NCI-H2107 treated with DMSO at 0.1 percent for 48 hours (cell line): ENCODE results near the gene NEURL3.
"Not testable (repeated sequence)": the region's sequence is repeated elsewhere in the genome, so short reads cannot be mapped to it uniquely, and the experiment has no call there.

Experiments
- DNase-seq: peaks from one replicate; lab custom pipeline; 2025; ENCODE audit not compliant: unreplicated experiment; lab: John Stamatoyannopoulos, UW

Gene NEURL3

DNA sequence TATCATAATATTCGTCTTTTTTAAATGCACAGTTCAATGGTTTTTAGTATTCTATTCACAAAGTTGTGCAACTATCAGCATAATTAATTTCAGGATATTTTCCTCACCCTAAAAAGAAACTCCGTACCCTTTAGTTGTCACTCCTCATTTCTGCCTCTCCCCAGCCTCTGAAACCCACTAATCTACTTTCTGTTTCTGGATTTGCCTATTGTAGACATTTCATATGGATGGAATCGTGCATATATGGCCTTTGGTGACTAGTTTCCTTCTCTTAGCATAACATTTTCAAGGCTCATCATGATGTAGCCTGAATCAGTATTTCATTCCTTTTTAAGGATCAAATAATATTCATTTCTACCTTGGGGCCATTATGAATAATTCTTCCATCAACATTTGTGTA is 18.5 kb downstream of the NEURL3 start:
- no peak for DNase-seq

DNA sequence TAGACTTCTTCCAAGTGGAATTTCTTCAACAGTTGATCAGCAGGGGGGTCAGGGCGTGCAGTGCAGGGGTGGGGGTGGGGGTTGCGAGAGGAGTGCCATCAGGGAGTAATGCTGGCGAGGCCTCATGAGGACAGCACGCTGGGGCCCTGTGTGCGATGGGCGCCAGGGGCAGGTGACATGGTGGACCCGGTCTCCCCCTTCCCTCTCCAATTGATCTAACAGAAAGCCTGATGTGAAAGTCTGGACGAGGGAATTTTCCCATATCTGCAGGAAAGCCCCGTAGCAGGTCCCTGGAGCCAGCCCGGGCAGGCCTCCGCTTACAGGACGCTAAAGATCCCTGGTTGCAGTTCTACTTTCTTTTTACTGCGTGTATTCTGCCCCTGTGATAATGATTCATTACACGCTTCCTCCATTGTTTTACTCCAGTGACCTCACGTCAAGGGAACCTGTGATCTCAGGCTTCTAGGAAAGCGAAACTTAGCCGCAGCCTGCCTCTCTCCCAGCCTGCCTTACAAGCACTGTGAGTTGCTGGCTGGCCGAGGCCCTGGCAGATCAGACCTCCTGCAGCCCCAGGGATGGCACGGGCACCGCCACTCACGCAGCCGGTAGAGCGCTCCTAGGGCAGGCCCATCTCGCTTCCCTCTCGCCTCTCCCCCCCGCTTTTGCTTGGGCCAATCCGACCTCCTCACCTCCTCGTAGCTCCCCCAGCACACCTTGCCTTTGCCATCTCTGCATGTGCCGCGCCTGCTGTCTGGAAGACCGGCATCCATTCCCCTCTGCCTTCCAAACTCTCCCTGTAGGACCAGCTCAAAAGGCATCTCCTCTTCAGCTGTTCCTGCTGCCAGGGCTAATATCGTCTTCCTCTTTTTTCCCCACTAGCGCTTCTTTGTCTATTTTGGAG is 19.2 kb downstream of the NEURL3 start:
- peak; percentile 51 for DNase-seq

DNA sequence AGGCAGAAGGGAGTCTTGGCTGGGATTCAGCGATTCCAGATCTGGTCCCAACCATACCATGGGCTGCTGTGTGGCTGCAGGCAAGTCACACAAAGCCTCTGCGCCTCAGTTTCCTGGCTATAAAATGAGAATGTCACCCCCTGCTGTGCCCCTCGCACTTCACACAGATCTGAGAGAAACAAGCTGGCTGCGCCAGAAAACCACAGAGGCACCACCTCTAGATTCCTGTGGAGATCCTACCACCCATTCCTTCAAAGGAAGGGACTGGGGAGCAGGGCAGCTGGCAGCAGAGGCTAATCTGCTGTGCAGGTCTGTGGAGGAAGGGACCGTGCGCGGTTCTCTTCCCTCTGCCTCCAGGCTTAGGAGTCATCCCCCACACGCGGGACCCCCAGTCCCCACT is 19.8 kb downstream of the NEURL3 start:
- DNase-seq, result no peak

DNA sequence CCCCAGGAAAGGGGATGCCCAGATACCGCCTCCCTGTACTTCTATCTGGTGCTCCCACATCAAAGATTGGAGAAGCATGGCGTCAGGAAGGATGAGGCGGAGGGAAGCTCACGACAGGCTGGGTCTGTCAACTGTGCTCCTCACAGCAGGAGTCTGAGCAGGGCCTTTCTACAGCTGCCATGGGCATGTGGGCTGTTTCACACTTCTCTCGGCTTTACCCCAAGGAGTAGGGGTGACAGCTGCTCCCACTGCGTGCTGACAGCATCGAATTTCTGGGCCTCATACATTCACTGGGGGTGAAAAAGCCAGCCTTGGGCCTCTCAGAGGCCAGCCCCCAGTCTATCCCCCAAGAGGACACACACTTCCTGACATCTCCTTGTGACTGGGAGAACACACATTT is 21.1 kb downstream of the NEURL3 start:
- DNase-seq, result no peak

DNA sequence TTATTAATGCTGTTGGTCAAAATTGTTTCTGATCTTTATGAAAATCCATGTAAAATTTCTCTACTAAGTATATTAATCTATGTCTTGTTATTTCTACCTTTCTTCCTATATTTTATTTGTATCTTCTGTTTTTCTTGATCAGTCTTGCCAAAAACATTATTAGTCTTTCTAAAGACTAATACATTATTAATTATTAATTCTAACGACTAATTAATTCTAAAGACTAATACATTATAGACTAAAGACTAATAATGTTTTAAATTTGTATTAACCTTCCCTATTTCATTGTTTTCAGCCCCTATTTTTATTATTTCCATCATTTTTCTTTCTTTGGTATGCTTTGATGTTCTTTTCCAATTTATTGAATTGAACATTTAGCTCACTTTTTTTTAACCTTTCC is 27.7 kb downstream of the NEURL3 start:
- DNase-seq, result no peak

DNA sequence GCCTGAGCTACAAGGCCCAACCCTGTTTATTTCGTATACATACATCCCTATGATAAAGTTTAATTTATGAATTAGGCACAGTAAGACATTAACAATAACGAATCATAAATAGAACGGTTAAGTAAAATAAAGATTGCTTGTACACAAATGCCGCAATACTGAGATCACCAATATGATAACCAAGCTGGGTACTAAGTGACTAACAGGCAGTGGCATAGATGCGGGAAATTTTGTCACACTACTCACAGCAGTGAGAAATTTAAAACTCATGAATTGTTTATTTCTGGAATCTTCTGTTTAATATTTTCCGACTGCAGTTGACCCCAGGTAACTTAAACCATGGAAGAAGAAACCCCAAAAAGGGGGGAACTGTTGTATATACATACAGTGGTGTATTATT is 33.4 kb downstream of the NEURL3 start:
- no peak for DNase-seq

DNA sequence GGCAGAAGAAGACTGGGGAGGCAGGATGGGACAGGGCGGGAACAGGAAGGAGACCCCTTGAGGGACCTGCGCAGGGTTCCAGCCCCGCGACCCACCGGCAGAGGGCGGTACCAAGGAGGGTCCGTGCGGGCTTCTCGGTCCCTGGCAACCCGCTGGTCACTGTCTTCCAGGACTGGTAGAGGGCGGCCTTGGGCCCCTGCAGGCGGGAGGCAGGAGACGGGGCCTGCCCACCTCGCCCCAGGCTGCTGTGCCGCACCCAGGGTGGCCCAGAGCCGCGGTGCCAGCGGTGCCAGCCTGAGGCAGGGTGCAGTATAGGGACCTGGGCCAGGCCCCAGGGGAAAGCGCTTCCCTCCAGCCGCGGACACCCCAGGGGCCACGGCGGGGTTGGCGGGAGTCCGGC is 34.5 kb downstream of the NEURL3 start:
- no peak for DNase-seq

DNA sequence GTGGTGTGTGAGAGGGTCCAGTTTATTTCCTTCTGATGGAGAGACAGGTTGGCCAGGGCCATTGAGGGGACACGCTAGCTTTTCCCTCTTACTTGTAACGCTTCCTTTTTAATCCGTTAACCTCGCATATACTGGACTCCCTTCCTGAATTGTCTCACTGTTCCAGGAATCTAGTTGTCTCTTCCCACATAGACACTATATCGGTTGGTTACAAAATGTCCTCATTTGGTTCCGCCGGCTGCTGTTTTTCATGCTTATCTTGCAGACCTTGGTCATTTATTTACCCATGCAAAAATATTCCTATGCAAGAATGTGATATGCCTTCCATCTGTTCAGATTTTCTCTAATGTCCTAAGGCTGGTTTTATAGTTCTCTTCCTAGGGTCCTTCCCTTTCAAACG is 35.0 kb downstream of the NEURL3 start:
- no peak for DNase-seq

DNA sequence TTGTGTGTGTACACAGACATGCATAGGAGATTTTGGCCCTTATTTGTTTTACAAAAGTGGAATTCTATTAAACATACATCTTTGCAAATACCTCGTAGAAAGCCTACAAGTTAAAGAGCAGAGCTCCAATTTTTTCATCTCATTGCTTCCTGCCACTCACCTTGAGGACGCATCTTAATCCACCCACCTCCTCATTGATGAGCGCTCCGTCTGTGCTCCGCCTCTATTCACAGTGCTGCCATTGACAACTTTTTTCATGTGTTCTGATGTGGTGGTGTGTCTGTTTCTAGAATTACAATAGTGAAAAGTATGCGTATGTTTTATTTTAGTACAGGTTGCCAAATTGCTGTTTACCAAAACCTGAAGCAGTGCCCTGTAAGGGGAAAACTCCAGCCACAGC is 36.3 kb downstream of the NEURL3 start:
- DNase-seq, result no peak

DNA sequence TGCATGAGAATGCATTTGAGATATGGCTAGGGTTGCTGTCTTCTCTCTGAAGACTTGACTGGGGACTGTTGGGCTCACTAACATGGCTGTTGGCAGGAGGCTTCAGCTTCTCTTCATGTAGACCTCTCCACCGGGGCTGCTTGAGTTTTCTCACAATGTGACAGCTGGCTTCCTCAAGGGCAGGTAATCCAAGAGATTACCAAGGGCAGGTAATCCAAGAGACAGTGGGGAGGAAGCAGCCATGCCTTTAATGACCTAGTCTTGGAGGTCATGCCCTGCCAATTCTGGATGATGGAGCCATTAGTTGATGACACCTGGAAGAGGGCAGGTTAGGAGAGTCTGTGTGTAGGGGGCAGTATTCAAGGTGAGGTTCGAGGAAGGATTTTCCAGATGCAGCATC is 40.5 kb downstream of the NEURL3 start:
- DNase-seq, result no peak

DNA sequence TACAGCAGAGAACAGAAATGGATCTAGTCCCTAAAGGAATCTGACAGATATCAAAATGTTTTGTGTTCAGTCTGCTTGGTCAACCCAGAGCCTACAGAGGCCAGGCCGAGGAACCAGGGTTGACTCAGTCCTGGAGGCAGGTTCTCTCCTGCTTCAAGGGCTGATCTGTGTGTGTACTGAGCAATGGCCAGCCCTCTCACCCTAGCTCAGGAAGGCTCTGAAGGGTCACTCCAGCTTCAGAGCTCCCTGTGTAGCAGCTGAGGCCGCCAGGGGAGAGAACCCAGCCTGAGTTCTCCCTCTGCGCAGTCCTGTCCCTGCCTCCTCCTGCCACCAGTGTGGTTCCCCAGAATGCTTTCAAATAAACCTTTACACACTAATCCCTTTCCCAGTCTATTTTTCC is 41.1 kb downstream of the NEURL3 start:
- no peak for DNase-seq

DNA sequence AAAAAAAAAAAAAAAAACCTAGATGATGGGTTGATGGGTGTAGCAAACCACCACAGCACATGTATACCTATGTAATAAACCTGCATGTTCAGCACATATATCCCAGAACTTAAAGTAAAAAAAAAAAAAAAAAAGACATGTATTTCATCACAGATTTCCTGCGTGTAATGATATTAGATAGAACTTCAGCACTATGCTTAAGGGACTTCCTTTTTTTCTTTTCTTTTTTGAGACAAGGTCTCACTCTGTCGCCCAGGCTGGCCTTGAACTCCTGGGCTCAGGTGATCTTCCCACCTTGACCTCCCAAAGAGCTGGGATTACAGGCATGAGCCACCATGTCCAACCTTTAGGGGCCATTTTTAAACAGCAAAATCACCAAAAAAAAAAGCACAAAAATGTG is 42.0 kb downstream of the NEURL3 start:
- DNase-seq, result no peak

DNA sequence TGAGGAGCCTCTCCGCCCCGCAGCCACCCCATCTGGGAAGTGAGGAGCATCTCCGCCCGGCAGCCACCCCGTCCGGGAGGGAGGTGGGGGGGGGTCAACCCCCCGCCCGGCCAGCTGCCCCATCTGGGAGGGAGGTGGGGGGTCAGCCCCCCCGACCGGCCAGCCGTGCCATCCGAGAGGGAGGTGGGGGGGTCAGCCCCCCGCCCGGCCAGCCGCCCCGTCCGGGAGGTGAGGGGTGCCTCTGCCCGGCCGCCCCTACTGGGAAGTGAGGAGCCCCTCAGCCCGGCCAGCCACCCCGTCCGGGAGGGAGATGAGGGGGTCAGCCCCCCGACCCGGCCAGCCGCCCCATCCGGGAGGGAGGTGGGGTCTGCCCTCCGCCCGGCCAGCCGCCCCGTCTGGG is 43.5 kb downstream of the NEURL3 start:
- DNase-seq, result not testable (repeated sequence)

DNA sequence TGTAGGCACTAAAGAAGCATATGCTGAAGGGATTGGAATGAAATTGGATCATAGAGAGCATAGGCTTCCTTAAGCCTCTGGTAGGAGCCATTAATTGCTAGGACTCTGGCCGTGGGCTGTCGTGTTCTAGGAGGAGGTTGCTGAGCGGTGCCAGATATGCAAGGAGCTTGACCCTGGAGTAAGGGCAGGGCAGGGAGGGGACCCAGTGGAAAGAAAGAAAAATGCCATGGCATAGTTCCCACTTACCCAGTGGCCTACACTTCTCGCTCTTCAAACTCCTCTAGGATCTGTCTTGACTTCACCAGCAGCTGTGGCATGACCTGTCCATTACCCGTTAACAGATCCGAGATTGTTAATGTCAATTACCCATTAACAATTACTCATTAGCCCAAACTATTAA is 53.1 kb downstream of the NEURL3 start:
- no peak for DNase-seq

DNA sequence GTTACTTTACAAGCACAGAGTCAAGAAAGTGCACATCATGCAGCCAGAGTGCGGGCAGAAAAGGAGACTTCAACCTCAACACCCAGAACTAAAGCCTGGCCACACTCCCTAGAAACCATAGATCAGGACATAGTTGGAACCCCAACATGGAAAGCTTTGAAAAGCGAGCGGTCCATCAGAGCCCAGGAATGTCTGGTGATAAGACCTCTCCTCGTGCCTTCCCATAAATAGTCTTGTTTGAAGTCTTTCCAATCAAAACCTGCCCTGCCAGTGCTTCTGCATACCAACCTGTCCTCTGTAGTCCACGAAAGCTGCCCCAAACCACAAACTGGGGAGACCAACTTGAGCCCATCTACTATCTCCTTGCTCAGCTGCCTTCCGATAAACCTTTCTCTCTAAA is 55.5 kb downstream of the NEURL3 start:
- no peak for DNase-seq

DNA sequence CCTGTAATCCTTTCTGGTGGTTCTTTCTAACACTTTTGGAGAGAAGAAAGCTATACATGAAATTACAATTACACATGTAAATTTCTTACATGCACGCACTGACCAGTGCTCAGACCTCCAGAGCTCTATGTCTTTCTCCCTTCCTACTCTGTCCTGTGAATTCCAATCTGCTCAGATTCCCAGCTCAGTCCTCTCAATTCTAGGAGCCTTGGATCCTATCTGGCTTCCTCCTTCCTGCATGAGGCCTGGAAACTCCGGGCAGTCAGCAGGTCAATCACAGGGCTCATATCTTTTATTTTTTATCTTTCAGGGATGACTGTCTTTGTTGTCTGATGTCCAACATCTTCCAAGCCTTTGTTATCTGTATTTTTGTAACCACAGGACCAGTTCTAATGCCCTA is 56.0 kb downstream of the NEURL3 start:
- no peak for DNase-seq

DNA sequence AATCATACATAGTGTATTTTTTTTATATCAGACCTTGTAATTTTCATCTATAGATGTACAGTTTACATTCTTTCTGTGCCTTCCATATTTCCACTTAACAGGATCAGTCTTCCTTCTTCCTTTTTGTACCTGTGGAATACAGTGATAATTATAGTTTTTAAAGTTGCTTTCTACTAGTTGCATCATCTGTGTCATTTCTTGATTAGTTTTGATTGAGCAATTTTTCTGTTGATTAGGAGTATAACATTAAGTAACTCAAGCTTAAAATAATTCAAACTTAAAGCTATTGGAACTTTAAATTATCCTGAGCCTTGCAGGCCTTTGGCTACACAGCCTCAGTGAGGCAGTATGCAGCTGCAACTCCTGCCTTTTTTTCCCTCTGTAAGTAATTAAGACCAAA is 57.4 kb downstream of the NEURL3 start:
- no peak for DNase-seq
